GM21825 (cell line): Measurements from ENCODE around the gene EMCN.
"Not testable (repeated sequence)": the region's sequence is repeated elsewhere in the genome, so short reads cannot be mapped to it uniquely, and the experiment has no call there.

ENCODE experiments used
- ATAC-seq: cut with Tn5 transposase; IDR thresholded peaks from one replicate; pipeline ENCODE4 v1.9.1; 2021; ENCODE audit warnings: mild to moderate bottlenecking, moderate library complexity; ENCODE audit not compliant: unreplicated experiment

EMCN gene

GRCh38 chr4:100517864-100518341, at the start of gene EMCN:
EMCN (minus strand) TSS chr4:100518022; CDS start chr4:100517914, 108 bp downstream.
- no peak for ATAC-seq

- ATAC-seq, result no peak
These were observed 48.6 kb upstream of the EMCN start for GRCh38 chr4:100566396-100566795.

- no peak for ATAC-seq
These were observed 39.5 kb upstream of the EMCN start for GRCh38 chr4:100557306-100557705.

GRCh38 chr4:100555611-100556337, 38.0 kb upstream of the EMCN start:
- no peak for ATAC-seq

- ATAC-seq, result no peak
These were observed 30.4 kb upstream of the EMCN start for GRCh38 chr4:100548200-100548560.

GRCh38 chr4:100547541-100548199, 29.8 kb upstream of the EMCN start:
- no peak for ATAC-seq

- ATAC-seq, result no peak
These were observed 27.6 kb upstream of the EMCN start for GRCh38 chr4:100545427-100545826.

GRCh38 chr4:100540131-100540530, 22.3 kb upstream of the EMCN start:
- ATAC-seq, result no peak

GRCh38 chr4:100539706-100540105, 21.9 kb upstream of the EMCN start:
- no peak for ATAC-seq

GRCh38 chr4:100533741-100534140, 15.9 kb upstream of the EMCN start:
- ATAC-seq, result no peak

GRCh38 chr4:100530161-100530560, 12.3 kb upstream of the EMCN start:
- ATAC-seq, result not testable (repeated sequence)

- no peak for ATAC-seq
These were observed 7.9 kb upstream of the EMCN start for GRCh38 chr4:100525686-100526085.

GRCh38 chr4:100519205-100519604, 1.4 kb upstream of the EMCN start:
- ATAC-seq, result no peak

GRCh38 chr4:100516225-100516624, 1.6 kb downstream of the EMCN start:
- ATAC-seq, result no peak

- no peak for ATAC-seq
These were observed 5.9 kb downstream of the EMCN start for GRCh38 chr4:100511896-100512295.

- no peak for ATAC-seq
These were observed 7.3 kb downstream of the EMCN start for GRCh38 chr4:100510551-100510950.

- no peak for ATAC-seq
These were observed 8.4 kb downstream of the EMCN start for GRCh38 chr4:100509386-100509785.

GRCh38 chr4:100508691-100509090, 9.1 kb downstream of the EMCN start:
- no peak for ATAC-seq

GRCh38 chr4:100504086-100504874, 13.5 kb downstream of the EMCN start:
- ATAC-seq, result no peak

- no peak for ATAC-seq
These were observed 20.0 kb downstream of the EMCN start for GRCh38 chr4:100497791-100498190.

- ATAC-seq, result no peak
These were observed 22.7 kb downstream of the EMCN start for GRCh38 chr4:100495074-100495473.

GRCh38 chr4:100494166-100494565, 23.7 kb downstream of the EMCN start:
- no peak for ATAC-seq
